ENCODE data around the gene TTLL5. TPM values are rescaled to one million over a fixed set of nuclear protein-coding genes. Genes with fewer than 3 reads are reported as not detected.

TTLL5 gene
- total and polyA plus RNA-seq, 2 of the 4 experiments (the other 2 are of a cell fraction), result 11.9 to 16.7 TPM

- BruUV-seq (replicated peaks), result no TSS peak
- H3K14ac ChIP-seq (replicated peaks; ENCODE audit: low read depth, low read length), result no peak overlapping the region
- TF ChIP-seq RAD21 (IDR thresholded peaks at IDR 0.05; ENCODE audit: low read length), result no peak
- no peak for TF ChIP-seq NFE2L2 (IDR thresholded peaks at IDR 0.05; ENCODE audit: low read depth, low read length)
- TF ChIP-seq CTCF (conservative IDR thresholded peaks at IDR 0.05; ENCODE audit: low read depth, low read length), result 0 out of 2 replicates have a peak, but pooled peaks have one; percentile 20
- no peak for TF ChIP-seq POLR2A (IDR thresholded peaks at IDR 0.05; ENCODE audit: low read depth, low read length)
- no peaks in the 10 kb centered on the region for H3K9me3 ChIP-seq (ENCODE audit: control insufficient read depth, insufficient read depth, low read length)
- no CpG with 5 or more reads among the region's 2 CpGs for WGBS, 2 experiments (ENCODE audit: extremely low coverage in 2 of 2, insufficient read length in 1 of 2)
- H2AFZ ChIP-seq (replicated peaks; ENCODE audit: low read length, poor library complexity), result no peak overlapping the region
- no peaks in the 10 kb centered on the region for H3K27me3 ChIP-seq (ENCODE audit: control insufficient read depth, insufficient read depth, low read length)
- peaks cover 3% of the 10 kb centered on the region for H3K36me3 ChIP-seq (ENCODE audit: control insufficient read depth, insufficient read depth, low read length)
- H3K4me2 ChIP-seq (ENCODE audit: low read depth, low read length), result no peak overlapping the region
- no peak overlapping the region for H3K56ac ChIP-seq (ENCODE audit: extremely low read depth, insufficient read depth, low read length)
- no peak overlapping the region for H2AK9ac ChIP-seq (replicated peaks; ENCODE audit: low read depth, low read length, poor library complexity)
- dilution Hi-C loops (cut with HindIII; ENCODE audit: low sequenced_read_pairs, unreplicated experiment), result no loop called here
- DNase-seq, result peak; percentile 20
- no peak overlapping the region for H3K27ac ChIP-seq (ENCODE audit: insufficient read depth, low read length)
- H3K9ac ChIP-seq (ENCODE audit: low read depth, low read length), result no peak overlapping the region
- H3K9me1 ChIP-seq (ENCODE audit: insufficient read depth, low read length), result no peaks in the 10 kb centered on the region
- H3K23ac ChIP-seq (ENCODE audit: low read depth, low read length), result no peak overlapping the region
- no peak overlapping the region for H3K4me3 ChIP-seq (ENCODE audit: insufficient read depth, low read depth, low read length)
- H3K79me1 ChIP-seq (ENCODE audit: low read depth in 1 of 2, low read length in 2 of 2), result no peaks in the 10 kb centered on the region
- in situ Hi-C loops (cut with MboI; ENCODE audit: low sequenced_read_pairs), result loop anchor here (10.0 kb wide), 1 partner anchor 191 kb away; the partner anchor contains the start of genes IFT43 and TGFB3
- H4K5ac ChIP-seq (ENCODE audit: low read depth, low read length), result no peak overlapping the region
- no peaks in the 10 kb centered on the region for H3K4me1 ChIP-seq (ENCODE audit: control insufficient read depth, insufficient read depth, low read length)
- no peak overlapping the region for H2BK20ac ChIP-seq (ENCODE audit: low read depth, low read length)
- no peak overlapping the region for H3K4ac ChIP-seq (ENCODE audit: low read depth, low read length)
- ChIA-PET CTCF (interaction anchor here (0.7 to 3.1 kb wide), 10 partner anchors 9 to 189 kb away, joined by 3 to 15 read pairs (median 4); no protein-coding TSS in a partner anchor), POLR2A (ENCODE audit: unreplicated experiment) (interaction anchor here (0.5 kb wide), 1 partner anchor 214 kb away, joined by 4 read pairs; no protein-coding TSS in a partner anchor)
- intact Hi-C loops (cut with micrococcal nuclease), result loop anchor here (1.0 to 2.0 kb wide), 2 partner anchors 83 to 188 kb away; no protein-coding TSS in a partner anchor
- no peak overlapping the region for H2BK15ac ChIP-seq (ENCODE audit: low read depth, low read length)
- ATAC-seq (ENCODE audit: low read depth), result no peak
- no peak overlapping the region for H2AK5ac ChIP-seq (ENCODE audit: low read depth, low read length)
- peaks cover 3% of the 10 kb centered on the region; the same call in 1 of the 2 replicates for H4K20me1 ChIP-seq (ENCODE audit: insufficient read depth, low read length)
- H2BK120ac ChIP-seq (ENCODE audit: low read depth, low read length), result no peak overlapping the region
- no peak overlapping the region for H3K18ac ChIP-seq (ENCODE audit: low read depth, low read length)
- no peak overlapping the region for H2BK5ac ChIP-seq (ENCODE audit: low read depth, low read length, poor library complexity, severe bottlenecking)
- no peak overlapping the region for H4K8ac ChIP-seq (ENCODE audit: low read depth in 2 of 2, low read length in 2 of 2)
- H4K91ac ChIP-seq (ENCODE audit: insufficient read depth, low read depth, low read length), result no peak overlapping the region
Observed at GRCh38 chr14:75793806-75794205, 132.8 kb downstream of the TTLL5 start.
